Skeletal muscle tissue (tissue), 4 donors: ENCODE measurements around the gene IL27RA. TPM values are rescaled to one million over a fixed set of nuclear protein-coding genes. Genes with fewer than 3 reads are reported as not detected.
A peak's percentile ranks its signal among the peaks of the same experiment; 100 is the strongest.
"Not testable (repeated sequence)": the region's sequence is repeated elsewhere in the genome, so short reads cannot be mapped to it uniquely, and the experiment has no call there.

Experiments
- H3K27ac ChIP-seq: one replicate; pipeline ENCODE4 v1.7.0; 2013; ENCODE audit warnings: mild to moderate bottlenecking, low read depth, low read length, inconsistent platforms
- H3K27me3 ChIP-seq, 3 donors: one replicate each; pipeline ENCODE4 v1.7.0; 2013; ENCODE audit warnings: low read length in 3 of 3; ENCODE audit not compliant: control insufficient read depth in 3 of 3, insufficient read depth in 3 of 3
- H3K36me3 ChIP-seq, 3 donors: one replicate each; pipeline ENCODE4 v1.7.0; 2013; ENCODE audit warnings: low read length in 3 of 3; ENCODE audit not compliant: control insufficient read depth in 3 of 3, insufficient read depth in 3 of 3
- H3K4me1 ChIP-seq, 3 donors: one replicate each; pipeline ENCODE4 v1.7.0; 2013; ENCODE audit warnings: low read length in 3 of 3, mild to moderate bottlenecking in 3 of 3; ENCODE audit not compliant: control insufficient read depth in 3 of 3, insufficient read depth in 3 of 3
- H3K4me3 ChIP-seq, 3 donors: one replicate each; pipeline ENCODE4 v1.7.0; 2013; ENCODE audit warnings: low read length in 3 of 3
- H3K9ac ChIP-seq, 3 donors: one replicate each; pipeline ENCODE4 v1.7.0; 2013; ENCODE audit warnings: low read length in 3 of 3, mild to moderate bottlenecking in 3 of 3, moderate library complexity in 2 of 3, low read depth in 1 of 3
- H3K9me3 ChIP-seq, 3 donors: one replicate each; pipeline ENCODE4 v1.7.0; 2013; ENCODE audit warnings: low read length in 3 of 3; ENCODE audit not compliant: control insufficient read depth in 3 of 3
- total RNA-seq: library from RNA; depleted of rRNA; stranded (reverse); fragments of >200 nt; gene quantifications from one replicate; pipeline ENCODE4 v1.2.3, GENCODE V29; 2014
- donor health status: Osteomylitis.

IL27RA gene
- total RNA-seq, 1 donor from 2014 or later: 2.6 TPM

GRCh38 chr19:14006085-14006765, 25.3 kb upstream of the IL27RA start, which contains the start of gene RFX1:
Gene RFX1 (minus strand): TSS chr19:14006320. CDS start chr19:13993843, 12,477 bp downstream.
- H3K4me3 ChIP-seq: peak within 1 kb of the TSS; percentile 87 to 97 (median 96)

GRCh38 chr19:14006766-14007562, 24.6 kb upstream of the IL27RA start:
- Histone ChIP-seq H3K27me3 (no peaks in the 10 kb centered on the region), H3K36me3 (no peaks in the 10 kb centered on the region), H3K4me3 (peak overlapping the region; percentile 87 to 97 (median 96)), H3K4me1 (peaks cover 30 to 34% (median 33%) of the 10 kb centered on the region in 3 donors), H3K9ac (peak overlapping the region; percentile 94 to 99 (median 97)), H3K27ac (peak overlapping the region; percentile 99), H3K9me3 (no peaks in the 10 kb centered on the region)

More at GRCh38 chr19:14006085-14006765, 25.3 kb upstream of the IL27RA start, which contains the start of gene RFX1:
- Histone ChIP-seq H3K9ac (peak within 1 kb of the TSS; percentile 94 to 99 (median 97)), H3K27me3 (no peaks in the 10 kb centered on the region), H3K36me3 (no peaks in the 10 kb centered on the region), H3K9me3 (no peaks in the 10 kb centered on the region), H3K4me1 (peaks cover 33 to 40% (median 33%) of the 10 kb centered on the region in 3 donors), H3K27ac (peak within 1 kb of the TSS; percentile 99)

DNA sequence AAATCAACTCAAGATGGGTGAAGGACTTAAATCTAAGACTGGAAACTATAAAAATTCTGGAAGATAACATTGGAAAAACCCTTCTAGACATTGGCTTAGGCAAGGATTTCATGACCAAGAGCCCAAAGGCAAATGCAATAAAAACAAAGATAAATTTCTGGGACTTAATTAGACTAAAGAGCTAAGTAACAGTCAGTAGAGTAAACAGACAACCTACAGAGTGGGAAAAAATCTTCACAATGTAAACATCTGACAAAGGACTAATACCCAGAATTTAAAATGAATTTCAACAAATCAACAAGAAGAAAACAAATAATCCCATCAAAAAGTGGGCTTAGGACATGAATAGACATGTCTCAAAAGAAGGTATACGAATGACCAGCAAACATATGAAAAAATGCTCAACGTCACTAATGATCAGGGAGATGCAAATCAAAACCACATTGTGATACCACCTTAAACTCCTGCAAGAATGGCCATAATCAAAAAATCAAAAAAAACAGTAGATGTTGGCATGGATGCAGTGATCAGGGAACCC, 19.1 kb upstream of the IL27RA start:
- Histone ChIP-seq H3K9ac (no peak overlapping the region), H3K27me3 (no peaks in the 10 kb centered on the region), H3K27ac (no peak overlapping the region), H3K4me1 (no peaks in the 10 kb centered on the region), H3K36me3 (no peaks in the 10 kb centered on the region), H3K9me3 (no peaks in the 10 kb centered on the region), H3K4me3 (no peak overlapping the region)

- H3K36me3 ChIP-seq: no peaks in the 10 kb centered on the region
- no peak overlapping the region for H3K27ac ChIP-seq
- H3K9me3 ChIP-seq: no peaks in the 10 kb centered on the region
- no peak overlapping the region for H3K9ac ChIP-seq
- H3K4me3 ChIP-seq: no peak overlapping the region
- H3K27me3 ChIP-seq: no peaks in the 10 kb centered on the region
- H3K4me1 ChIP-seq: no peaks in the 10 kb centered on the region
Observed at GRCh38 chr19:14015524-14016035, 16.0 kb upstream of the IL27RA start.

DNA sequence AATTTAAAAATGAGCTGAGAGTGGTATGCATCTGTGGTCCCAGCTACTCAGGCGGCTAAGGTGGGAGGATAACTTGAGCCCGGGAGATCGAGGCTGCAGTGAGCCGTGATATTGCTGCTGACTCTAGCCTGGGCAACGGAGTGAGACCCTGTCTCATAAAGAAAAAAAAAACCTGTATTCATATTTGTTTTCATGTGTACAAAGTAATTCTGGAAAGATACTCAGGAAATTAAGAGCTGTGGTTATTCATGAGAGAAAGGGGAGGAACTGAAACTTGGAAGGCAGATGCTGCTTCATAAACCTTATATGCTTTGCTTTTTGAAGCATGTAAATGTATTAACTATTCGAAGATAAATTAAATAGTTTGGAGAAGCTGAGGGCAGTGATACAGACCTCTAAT, 12.5 kb upstream of the IL27RA start:
- H3K4me3 ChIP-seq: no peak overlapping the region
- no peak overlapping the region for H3K27ac ChIP-seq
- H3K27me3 ChIP-seq: no peaks in the 10 kb centered on the region
- no peak overlapping the region for H3K9ac ChIP-seq
- H3K36me3 ChIP-seq: no peaks in the 10 kb centered on the region
- H3K9me3 ChIP-seq: no peaks in the 10 kb centered on the region
- no peaks in the 10 kb centered on the region for H3K4me1 ChIP-seq

DNA sequence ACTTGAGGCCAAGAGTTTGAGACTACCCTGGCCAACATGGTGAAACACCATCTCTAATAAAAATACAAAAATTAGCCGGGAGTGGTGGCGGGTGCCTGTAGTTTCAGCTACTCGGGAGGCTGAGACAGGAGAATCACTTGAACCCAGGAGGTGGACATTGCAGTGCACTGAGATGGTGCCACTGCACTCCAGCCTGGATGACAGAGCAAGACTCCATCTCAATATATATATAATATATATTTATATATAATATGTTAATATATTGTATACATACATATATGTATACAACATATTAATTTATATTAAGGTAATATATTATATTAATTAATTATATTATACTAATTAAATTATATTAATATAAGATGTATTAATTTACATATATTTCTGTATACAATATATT, 11.8 kb upstream of the IL27RA start:
- H3K27ac ChIP-seq, H3K9ac ChIP-seq, H3K36me3 ChIP-seq, H3K4me1 ChIP-seq, H3K4me3 ChIP-seq, H3K9me3 ChIP-seq, H3K27me3 ChIP-seq: not testable (repeated sequence)

- H3K27ac ChIP-seq: no peak overlapping the region
- H3K4me3 ChIP-seq: no peak overlapping the region
- no peaks in the 10 kb centered on the region for H3K4me1 ChIP-seq
- no peak overlapping the region for H3K9ac ChIP-seq
- no peaks in the 10 kb centered on the region for H3K9me3 ChIP-seq
- no peaks in the 10 kb centered on the region for H3K27me3 ChIP-seq
- no peaks in the 10 kb centered on the region for H3K36me3 ChIP-seq
Observed at GRCh38 chr19:14021474-14021873, 10.1 kb upstream of the IL27RA start.

DNA sequence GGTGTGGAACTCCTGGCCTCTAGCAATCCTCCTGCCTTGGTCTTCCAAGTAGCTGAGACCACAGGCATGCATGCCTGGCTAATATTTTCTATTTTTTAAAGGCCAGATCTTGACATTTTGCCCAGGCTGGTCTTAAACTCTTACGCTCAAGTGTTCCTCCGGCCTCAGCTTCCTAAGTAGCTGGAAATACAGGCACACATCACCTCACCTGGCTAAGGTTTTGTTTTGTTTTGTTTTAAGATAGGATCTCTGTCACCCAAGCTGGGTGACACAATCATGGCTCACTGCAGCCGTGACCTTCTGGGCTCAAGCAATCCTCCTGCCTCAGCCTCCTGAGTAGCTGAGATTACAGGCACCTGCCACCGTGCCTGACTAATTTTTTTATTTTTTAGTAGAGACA, 9.1 kb upstream of the IL27RA start:
- no peaks in the 10 kb centered on the region for H3K4me1 ChIP-seq
- no peak overlapping the region for H3K27ac ChIP-seq
- H3K27me3 ChIP-seq: no peaks in the 10 kb centered on the region
- H3K9me3 ChIP-seq: no peaks in the 10 kb centered on the region
- no peak overlapping the region for H3K4me3 ChIP-seq
- H3K36me3 ChIP-seq: no peaks in the 10 kb centered on the region
- H3K9ac ChIP-seq: no peak overlapping the region

GRCh38 chr19:14023404-14024235, 7.9 kb upstream of the IL27RA start:
- no peaks in the 10 kb centered on the region for H3K4me1 ChIP-seq
- no peaks in the 10 kb centered on the region for H3K27me3 ChIP-seq
- H3K27ac ChIP-seq: no peak overlapping the region
- no peaks in the 10 kb centered on the region for H3K36me3 ChIP-seq
- no peak overlapping the region for H3K4me3 ChIP-seq
- no peaks in the 10 kb centered on the region for H3K9me3 ChIP-seq
- H3K9ac ChIP-seq: no peak overlapping the region
